Neural cell (in vitro differentiated cells): ENCODE results near the gene OR8A1.

Experiments used
- CTCF ChIP-seq: fragments of 450-650 bp; IDR thresholded peaks from 2 replicates; pipeline ENCODE4 v1.5.1; 2014; ENCODE audit warnings: antibody characterized with exemption, mild to moderate bottlenecking, moderate library complexity; ENCODE audit not compliant: poor library complexity, severe bottlenecking
- EP300 ChIP-seq: fragments of 450-650 bp; conservative IDR thresholded peaks from 2 replicates; pipeline ENCODE4 v1.6.1; 2014; ENCODE audit warnings: antibody characterized with exemption, mild to moderate bottlenecking, moderate library complexity; ENCODE audit not compliant: poor library complexity, severe bottlenecking
- EZH2 ChIP-seq: fragments of 200-600, 300-800 bp; shearing (Covaris generic), sonication (generic); IDR thresholded peaks from 2 replicates; pipeline ENCODE4 v1.6.1; 2014; ENCODE audit warnings: antibody characterized with exemption, low read length, borderline replicate concordance, mild to moderate bottlenecking; ENCODE audit not compliant: insufficient read depth, poor library complexity, severe bottlenecking
- MXI1 ChIP-seq: fragments of 450-650 bp; conservative IDR thresholded peaks from 2 replicates; pipeline ENCODE4 v1.6.1; 2014; ENCODE audit warnings: antibody characterized with exemption, mild to moderate bottlenecking; ENCODE audit not compliant: poor library complexity, severe bottlenecking
- POLR2AphosphoS5 ChIP-seq: IDR thresholded peaks from 2 replicates; pipeline ENCODE4 v1.6.1; 2012
- RAD21 ChIP-seq: fragments of 450-650 bp; conservative IDR thresholded peaks from 2 replicates; pipeline ENCODE4 v1.6.1; 2014; ENCODE audit warnings: antibody characterized with exemption, mild to moderate bottlenecking, moderate library complexity
- TAF1 ChIP-seq: IDR thresholded peaks from 2 replicates; pipeline ENCODE4 v1.6.1; 2012; ENCODE audit warnings: low read depth

GRCh38 chr11:124541204-124541603 is 28.6 kb upstream of the OR8A1 start:
- TF ChIP-seq EZH2 (no peak), CTCF (no peak), EP300 (no peak), TAF1 (no peak), POLR2AphosphoS5 (no peak), RAD21 (no peak), MXI1 (no peak)
